GM21526 (cell line): ENCODE measurements around the gene ZAR1.
"Not testable (repeated sequence)": the region's sequence is repeated elsewhere in the genome, so short reads cannot be mapped to it uniquely, and the experiment has no call there.

ENCODE experiments used
- ATAC-seq: cut with Tn5 transposase; IDR thresholded peaks from one replicate; pipeline ENCODE4 v1.9.1; 2021; ENCODE audit warnings: moderate library complexity; ENCODE audit not compliant: unreplicated experiment, low FRiP score

The ZAR1 gene

GRCh38 chr4:48490012-48490679 is at the start of gene ZAR1:
ZAR1 (plus strand) TSS chr4:48490252; CDS start chr4:48490292, 40 bp downstream.
- ATAC-seq, result no peak

- ATAC-seq, result not testable (repeated sequence)
Measured at GRCh38 chr4:48440914-48441313, 49.1 kb upstream of the ZAR1 start.

GRCh38 chr4:48445704-48446103 is 44.3 kb upstream of the ZAR1 start:
- no peak for ATAC-seq

GRCh38 chr4:48446642-48447041 is 43.4 kb upstream of the ZAR1 start:
- no peak for ATAC-seq

GRCh38 chr4:48449151-48449550 is 40.9 kb upstream of the ZAR1 start:
- no peak for ATAC-seq

GRCh38 chr4:48450740-48451139 is 39.3 kb upstream of the ZAR1 start:
- no peak for ATAC-seq

GRCh38 chr4:48451656-48452055 is 38.4 kb upstream of the ZAR1 start:
- not testable (repeated sequence) for ATAC-seq

GRCh38 chr4:48454591-48454990 is 35.5 kb upstream of the ZAR1 start:
- ATAC-seq, result no peak

GRCh38 chr4:48461000-48461399 is 29.1 kb upstream of the ZAR1 start:
- no peak for ATAC-seq

GRCh38 chr4:48462363-48462762 is 27.7 kb upstream of the ZAR1 start:
- no peak for ATAC-seq

- ATAC-seq, result no peak
Measured at GRCh38 chr4:48467442-48467841, 22.6 kb upstream of the ZAR1 start.

- ATAC-seq, result no peak
Measured at GRCh38 chr4:48467891-48468290, 22.2 kb upstream of the ZAR1 start.

GRCh38 chr4:48470137-48470536 is 19.9 kb upstream of the ZAR1 start:
- ATAC-seq, result no peak

- ATAC-seq, result no peak
Measured at GRCh38 chr4:48470570-48470969, 19.5 kb upstream of the ZAR1 start.

GRCh38 chr4:48472794-48473193 is 17.3 kb upstream of the ZAR1 start:
- ATAC-seq, result no peak

GRCh38 chr4:48475770-48476169 is 14.3 kb upstream of the ZAR1 start:
- ATAC-seq, result no peak

- no peak for ATAC-seq
Measured at GRCh38 chr4:48478273-48478672, 11.8 kb upstream of the ZAR1 start.

- ATAC-seq, result no peak
Measured at GRCh38 chr4:48481581-48481980, 8.5 kb upstream of the ZAR1 start.

- no peak for ATAC-seq
Measured at GRCh38 chr4:48483006-48483776, 6.9 kb upstream of the ZAR1 start, which contains the start of gene SLC10A4. SLC10A4 (plus strand) TSS chr4:48483343; CDS start chr4:48483562, 219 bp downstream.

- ATAC-seq, result no peak
Measured at GRCh38 chr4:48483777-48484493, 6.1 kb upstream of the ZAR1 start.

GRCh38 chr4:48484494-48485168 is 5.4 kb upstream of the ZAR1 start:
- no peak for ATAC-seq
